NCI-H1105 (cell line): ENCODE results near the gene ARHGAP10.

ENCODE experiments used
- DNase-seq: peaks from one replicate; lab custom pipeline; 2025; lab: John Stamatoyannopoulos, UW

The ARHGAP10 gene

GRCh38 chr4:148092316-148093014 lies 360.6 kb downstream of the ARHGAP10 start:
- no peak for DNase-seq

DNA sequence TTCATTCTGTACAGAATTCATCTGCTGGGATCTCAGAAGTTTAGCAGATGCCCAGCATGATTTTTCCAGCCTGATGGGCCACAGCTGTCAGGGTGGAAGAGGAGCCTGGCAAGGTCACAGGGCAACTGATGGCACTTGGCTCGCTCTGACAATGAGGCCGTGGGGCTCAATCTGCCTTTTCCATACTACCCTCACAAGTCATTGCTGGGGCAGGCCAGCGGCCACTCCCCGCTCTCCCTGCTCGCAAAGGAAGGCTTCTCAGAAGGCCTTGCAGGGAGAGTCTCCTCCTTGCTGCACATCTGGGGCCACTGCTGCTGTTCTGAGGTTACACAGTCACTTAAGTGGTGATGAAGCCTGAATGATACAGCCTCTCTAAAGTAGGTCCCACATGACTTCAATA lies 361.2 kb downstream of the ARHGAP10 start:
- DNase-seq: no peak

DNA sequence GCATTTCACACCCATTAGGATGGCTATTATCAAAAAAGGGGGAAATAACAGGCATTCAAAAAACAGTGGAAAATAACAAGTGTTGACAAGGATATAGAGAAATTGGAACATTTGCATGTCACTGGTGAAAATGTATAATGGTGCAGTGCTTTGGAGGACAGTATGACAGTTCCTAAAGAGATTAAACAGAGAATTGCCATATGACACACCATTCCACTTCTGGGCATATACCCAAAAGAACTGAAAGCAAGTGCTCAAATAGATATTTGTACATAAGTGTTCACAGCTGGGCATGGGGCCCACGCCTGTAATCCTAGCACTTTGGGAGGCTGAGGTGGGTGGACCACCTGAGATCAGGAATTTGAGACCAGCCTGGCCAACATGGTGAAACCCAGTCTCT lies 362.3 kb downstream of the ARHGAP10 start:
- DNase-seq: no peak

DNA sequence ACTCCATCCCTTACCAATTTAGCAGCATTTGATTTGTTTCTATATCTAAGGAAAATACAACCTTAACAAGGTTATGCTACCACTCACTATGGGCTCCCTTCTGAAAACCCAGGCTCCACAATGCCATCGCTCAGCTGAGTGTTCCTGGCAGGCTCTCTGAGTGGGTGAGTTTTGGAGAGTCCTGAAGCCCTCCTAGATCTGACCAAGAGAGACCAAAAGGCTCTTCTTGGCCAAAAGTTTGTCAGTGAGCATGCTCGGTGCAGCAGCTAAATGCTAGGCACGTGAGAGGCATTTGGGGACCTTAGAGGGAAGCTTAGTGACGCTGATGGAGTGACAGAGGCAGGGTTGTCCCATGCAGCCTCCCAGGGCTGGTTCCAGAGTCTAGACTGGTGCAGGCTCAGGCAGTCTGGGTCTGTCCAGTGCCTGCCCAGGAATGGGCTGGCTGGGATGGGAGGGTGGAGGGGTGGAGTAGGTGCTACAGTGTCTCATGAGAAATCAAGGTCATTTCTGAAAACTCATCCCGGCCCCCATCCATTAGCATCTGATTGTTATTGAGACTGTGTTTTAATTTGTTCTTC lies 363.5 kb downstream of the ARHGAP10 start:
- DNase-seq: no peak

GRCh38 chr4:148097801-148098200 lies 365.9 kb downstream of the ARHGAP10 start:
- no peak for DNase-seq

- no peak for DNase-seq
Measured at GRCh38 chr4:148101235-148101634, 369.3 kb downstream of the ARHGAP10 start.

GRCh38 chr4:148101790-148102189 lies 369.9 kb downstream of the ARHGAP10 start:
- no peak for DNase-seq

DNA sequence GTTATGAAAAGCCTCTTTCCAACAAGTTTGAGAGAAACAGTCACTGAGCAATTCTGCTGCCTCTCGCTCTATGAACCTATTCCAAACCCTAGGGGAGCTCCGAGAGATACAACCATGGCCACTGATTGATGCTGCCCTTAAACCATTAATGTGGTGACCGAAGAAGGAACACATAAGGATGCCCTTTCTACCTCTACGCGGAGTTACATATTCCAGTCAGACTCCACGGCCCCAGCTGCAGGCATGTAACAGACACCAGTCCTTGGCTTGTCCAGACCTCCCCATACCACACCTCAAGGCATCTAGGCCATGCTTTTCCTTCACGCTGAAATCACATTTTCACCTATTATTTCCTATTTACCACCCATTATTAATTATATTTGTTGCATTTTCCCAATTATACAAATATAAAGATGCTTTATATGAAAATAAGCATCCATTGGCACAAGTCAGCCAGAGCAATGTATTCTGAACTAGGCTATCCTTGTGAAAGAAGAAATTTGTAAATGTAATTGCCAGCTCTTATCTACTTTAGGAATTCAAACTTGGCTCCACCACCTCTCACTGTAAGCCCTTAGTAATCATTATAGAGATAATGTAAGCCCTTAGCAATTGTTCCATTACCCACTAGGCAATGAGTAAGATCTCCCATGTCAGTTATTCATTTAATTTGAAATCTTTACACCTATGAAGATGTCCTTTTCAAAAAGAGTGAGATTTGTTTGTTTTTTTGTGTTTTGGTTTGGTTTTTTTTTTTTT lies 371.9 kb downstream of the ARHGAP10 start:
- DNase-seq: no peak

- DNase-seq: no peak
Measured at GRCh38 chr4:148108766-148109165, 376.9 kb downstream of the ARHGAP10 start.

DNA sequence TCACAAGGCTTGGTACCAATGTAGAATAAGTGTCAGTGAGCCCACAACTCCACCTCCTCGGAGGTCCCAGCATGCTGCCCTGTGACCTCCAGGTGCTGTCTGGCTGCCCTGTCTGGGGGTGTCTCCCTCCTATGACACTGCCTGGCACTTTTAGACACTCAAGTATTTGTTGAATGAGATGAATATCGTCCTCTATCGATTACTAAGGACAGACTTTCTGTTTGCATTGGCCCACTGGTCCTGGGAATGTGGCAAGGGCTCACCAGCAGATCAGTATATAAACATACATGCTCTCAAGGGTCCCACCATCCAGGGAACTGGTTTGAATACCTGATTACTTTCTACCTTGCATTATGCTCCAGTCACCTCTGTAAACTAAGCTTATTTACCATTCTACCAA lies 377.3 kb downstream of the ARHGAP10 start:
- no peak for DNase-seq

DNA sequence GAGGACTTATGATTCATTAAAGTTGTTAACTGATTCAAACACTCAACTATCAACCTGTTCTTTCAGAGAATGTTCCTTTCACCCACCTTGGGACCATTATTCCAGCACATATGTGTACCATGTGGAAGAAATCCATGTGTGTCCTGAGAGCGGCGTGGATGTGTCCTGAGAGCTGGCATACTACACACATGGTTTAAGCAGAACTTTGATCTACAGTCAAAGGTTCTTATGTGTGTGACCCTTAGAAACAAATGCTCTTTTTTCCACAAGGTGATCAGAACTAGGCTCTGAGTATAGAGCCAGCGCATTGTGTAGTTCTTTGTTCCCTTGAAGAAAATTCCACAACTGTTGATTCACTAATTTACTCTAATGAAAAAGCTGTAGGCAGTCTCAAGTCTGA lies 378.3 kb downstream of the ARHGAP10 start:
- DNase-seq: no peak

GRCh38 chr4:148112231-148112982 lies 380.5 kb downstream of the ARHGAP10 start:
- no peak for DNase-seq

- DNase-seq: no peak
Measured at GRCh38 chr4:148114436-148114835, 382.5 kb downstream of the ARHGAP10 start.

DNA sequence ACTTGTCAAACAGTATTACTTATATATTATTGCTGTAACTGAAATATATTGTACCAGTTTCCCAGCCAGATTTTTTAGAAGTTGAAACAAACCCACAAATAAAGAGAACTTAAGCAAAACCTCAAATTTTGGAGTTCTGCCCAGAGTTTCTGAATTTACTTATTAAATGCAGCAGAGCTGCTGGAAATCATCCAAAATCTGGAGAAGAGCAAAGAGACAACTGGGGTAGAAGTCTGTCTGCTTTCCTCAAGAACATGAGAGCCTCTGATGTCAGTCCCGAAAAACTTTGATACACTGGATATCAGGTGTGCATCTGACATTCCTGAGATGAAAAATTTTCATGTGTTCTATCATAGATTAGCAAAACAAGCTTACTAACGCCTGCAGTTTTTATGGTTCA lies 384.4 kb downstream of the ARHGAP10 start:
- peak; percentile 13 for DNase-seq

GRCh38 chr4:148116969-148117368 lies 385.1 kb downstream of the ARHGAP10 start:
- no peak for DNase-seq

DNA sequence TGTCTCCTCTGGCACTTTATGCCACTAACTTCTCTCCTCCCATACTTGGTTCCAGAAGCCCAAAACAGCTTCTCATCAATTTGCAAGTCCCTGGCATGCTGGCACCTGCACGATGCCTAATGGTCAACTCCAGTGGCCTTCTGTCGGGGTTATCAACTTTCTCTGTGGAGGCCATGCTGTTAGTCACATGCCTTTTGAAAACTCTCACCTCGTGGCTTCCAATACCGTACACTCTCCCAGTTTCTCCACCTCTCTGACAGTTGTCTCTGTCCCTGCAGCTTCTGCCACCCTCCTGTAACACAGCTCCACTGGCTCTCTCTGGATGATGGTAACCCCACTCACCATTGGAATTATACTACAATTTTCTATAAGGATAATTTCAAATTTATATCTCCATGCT lies 386.3 kb downstream of the ARHGAP10 start:
- no peak for DNase-seq

GRCh38 chr4:148118633-148119032 lies 386.7 kb downstream of the ARHGAP10 start:
- DNase-seq: no peak

DNA sequence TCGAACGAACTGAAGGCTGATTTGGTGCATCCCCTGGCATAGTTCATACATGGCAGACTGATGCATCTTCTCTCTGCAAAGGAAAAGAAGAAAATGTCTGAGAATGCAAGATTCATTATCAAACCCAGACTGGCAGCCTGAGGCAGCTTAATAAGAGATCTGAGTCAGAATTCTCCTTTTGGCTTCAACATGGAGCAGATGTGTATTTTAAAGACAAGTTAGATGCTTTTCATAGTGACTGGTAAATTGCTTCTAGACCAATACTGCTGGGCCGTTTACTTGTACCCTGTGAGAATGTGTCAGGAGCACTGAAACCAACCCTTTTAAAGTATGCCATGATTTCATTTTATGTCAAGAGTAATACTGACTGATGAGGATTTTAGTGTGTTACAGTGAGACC lies 388.3 kb downstream of the ARHGAP10 start:
- no peak for DNase-seq
